GM23338 (cell line): Measurements from ENCODE around the gene ERO1B. TPM values are rescaled to one million over a fixed set of nuclear protein-coding genes. Genes with fewer than 3 reads are reported as not detected.

Source experiments
- ATAC-seq: fragments of 200-7000 bp; cut with Tn5 transposase; 3 replicates; pipeline ENCODE4 v1.9.1; 2020
- DNase-seq: peaks from one replicate; pipeline ENCODE4 v3.0.0-alpha.2; 2015; ENCODE audit warnings: low spot score
- H2AFZ ChIP-seq: fragments of 200-600 bp; sonication (generic); 2 replicates; pipeline ENCODE4 v1.8.0; 2016; ENCODE audit warnings: antibody characterized with exemption, mild to moderate bottlenecking, moderate library complexity
- H3F3A ChIP-seq: fragments of 200-600 bp; sonication (generic); replicated peaks from 2 replicates; pipeline ENCODE4 v1.8.0; 2017; ENCODE audit warnings: antibody characterized with exemption, mixed run types, low read depth
- H3K27ac ChIP-seq: fragments of 200-600 bp; sonication (generic); 2 replicates; pipeline ENCODE4 v1.6.1; 2016; ENCODE audit warnings: low read depth
- H3K27me3 ChIP-seq: fragments of 200-600 bp; sonication (generic); 2 replicates; pipeline ENCODE4 v1.8.0; 2016; ENCODE audit warnings: mild to moderate bottlenecking, mixed run types, moderate library complexity; ENCODE audit not compliant: insufficient read depth
- H3K36me3 ChIP-seq: fragments of 200-600 bp; sonication (generic); 2 replicates; pipeline ENCODE4 v1.8.0; 2016; ENCODE audit warnings: mild to moderate bottlenecking; ENCODE audit not compliant: insufficient read depth
- H3K4me1 ChIP-seq: fragments of 200-600 bp; sonication (generic); 2 replicates; pipeline ENCODE4 v1.8.0; 2016; ENCODE audit warnings: mild to moderate bottlenecking, moderate library complexity; ENCODE audit not compliant: insufficient read depth
- H3K4me2 ChIP-seq: fragments of 200-600 bp; sonication (generic); 2 replicates; pipeline ENCODE4 v1.7.1; 2017; ENCODE audit warnings: mixed run types
- H3K4me3 ChIP-seq: fragments of 200-600 bp; sonication (generic); 2 replicates; pipeline ENCODE4 v1.6.1; 2016; ENCODE audit warnings: mixed run types
- H3K79me2 ChIP-seq: fragments of 200-600 bp; sonication (generic); replicated peaks from 2 replicates; pipeline ENCODE4 v1.8.0; 2017; ENCODE audit warnings: mild to moderate bottlenecking; ENCODE audit not compliant: insufficient read depth
- H3K9me2 ChIP-seq: fragments of 200-600 bp; sonication (generic); 2 replicates; pipeline ENCODE4 v1.8.0; 2017; ENCODE audit not compliant: insufficient read depth
- H4K20me1 ChIP-seq: fragments of 200-600 bp; sonication (generic); replicated peaks from 2 replicates; pipeline ENCODE4 v1.8.0; 2017; ENCODE audit warnings: mild to moderate bottlenecking; ENCODE audit not compliant: insufficient read depth
- H3K27ac Mint-ChIP-seq: 2 replicates; pipeline ENCODE4 v1.8.0; 2020; ENCODE audit warnings: inconsistent platforms, mild to moderate bottlenecking, moderate library complexity, mixed read lengths
- H3K27me3 Mint-ChIP-seq: 3 replicates; pipeline ENCODE4 v1.8.0; 2022; ENCODE audit warnings: low read depth, mild to moderate bottlenecking, moderate library complexity, mixed read lengths, inconsistent platforms; ENCODE audit not compliant: insufficient read depth, poor library complexity
- H3K36me3 Mint-ChIP-seq: 3 replicates; pipeline ENCODE4 v1.8.0; 2021; ENCODE audit warnings: low read depth, mild to moderate bottlenecking, inconsistent platforms, moderate library complexity, mixed read lengths
- H3K4me1 Mint-ChIP-seq: 3 replicates; pipeline ENCODE4 v1.8.0; 2020; ENCODE audit warnings: mild to moderate bottlenecking, inconsistent platforms, mixed read lengths
- H3K4me3 Mint-ChIP-seq: 3 replicates; pipeline ENCODE4 v1.8.0; 2021; ENCODE audit warnings: moderate library complexity, mild to moderate bottlenecking, inconsistent platforms, mixed read lengths
- H3K9me3 Mint-ChIP-seq: 3 replicates; pipeline ENCODE4 v1.8.0; 2020; ENCODE audit warnings: moderate library complexity, mild to moderate bottlenecking, inconsistent platforms, mixed read lengths
- CREB1 ChIP-seq: fragments of 250-450 bp; sonication (Bioruptor Pico); IDR thresholded peaks from 2 replicates; pipeline ENCODE4 v1.5.0; 2020; ENCODE audit warnings: low read depth, mild to moderate bottlenecking, moderate library complexity
- ETS1 ChIP-seq: IDR thresholded peaks from 2 replicates; pipeline ENCODE4 v1.6.1; 2016; ENCODE audit warnings: antibody characterized with exemption
- EZH2 ChIP-seq: fragments of 200-600 bp; sonication (generic); IDR thresholded peaks from one replicate; pipeline ENCODE4 v1.8.0; 2017; ENCODE audit warnings: antibody characterized with exemption, mild to moderate bottlenecking, low read depth; ENCODE audit not compliant: unreplicated experiment
- EZH2phosphoT487 ChIP-seq: fragments of 200-600 bp; sonication (generic); IDR thresholded peaks from one replicate; pipeline ENCODE4 v1.8.1; 2018; ENCODE audit warnings: antibody characterized with exemption; ENCODE audit not compliant: unreplicated experiment
- NANOG ChIP-seq: IDR thresholded peaks from 2 replicates; pipeline ENCODE4 v1.6.1; 2016; ENCODE audit warnings: antibody characterized with exemption, borderline replicate concordance
- POLR2AphosphoS5 ChIP-seq: IDR thresholded peaks from 2 replicates; pipeline ENCODE4 v1.6.1; 2016; ENCODE audit warnings: antibody characterized with exemption, low read depth
- STAT1 ChIP-seq: IDR thresholded peaks from one replicate; pipeline ENCODE4 v1.6.1; 2016; ENCODE audit warnings: antibody characterized with exemption; ENCODE audit not compliant: unreplicated experiment
- ZNF331 ChIP-seq: fragments of 250-450 bp; sonication (Bioruptor Pico); IDR thresholded peaks from 2 replicates; pipeline ENCODE4 v1.5.0; 2020; ENCODE audit warnings: low read depth, mild to moderate bottlenecking, moderate library complexity
- polyA plus RNA-seq: library from polyadenylated mRNA; unstranded; fragments of >200 nt; fragmentation: Nextera tagmentation; extraction: Ambion mirVana; gene quantifications from 2 replicates; pipeline ENCODE4 v1.2.1, GENCODE V29; 2016
- total RNA-seq: library from RNA; depleted of rRNA; stranded (reverse); fragments of >200 nt; shearing (Covaris generic); gene quantifications from 2 replicates; pipeline ENCODE4 v1.2.3, GENCODE V29; 2014
- TF ChIP-seq, protein P1 (sequence below): fragments of 250-450 bp; sonication (Bioruptor Pico); IDR thresholded peaks from 2 replicates; pipeline ENCODE4 v1.5.0; 2020; ENCODE audit warnings: mild to moderate bottlenecking, moderate library complexity

The ERO1B gene
- total and polyA plus RNA-seq, 2 experiments from 2014 or later: 2.4 to 3.6 TPM

GRCh38 chr1:236307435-236307834 lies 25.7 kb upstream of the ERO1B start (continued):
- TF ChIP-seq ZNF331 (no peak), POLR2AphosphoS5 (no peak), ETS1 (no peak)

DNA sequence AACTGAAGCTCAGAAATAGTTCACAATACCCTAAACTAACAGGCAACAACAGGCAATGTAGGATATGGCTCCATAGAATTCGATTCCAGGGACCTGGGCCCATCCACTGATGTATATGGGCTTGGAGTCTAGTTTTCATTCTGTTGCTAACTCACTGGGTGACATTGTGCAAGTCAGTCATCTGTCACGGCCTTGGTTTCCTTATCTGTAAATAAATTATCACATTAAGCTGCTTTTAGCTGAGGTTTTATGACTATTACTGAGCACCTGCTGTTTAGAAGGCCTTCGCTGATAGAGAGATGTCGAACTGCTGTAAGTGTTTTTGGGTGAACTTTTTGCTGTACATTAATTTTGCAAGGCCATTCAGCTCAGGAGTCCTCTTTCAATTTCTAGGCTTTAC lies 22.9 kb upstream of the ERO1B start:
- no peak overlapping the region for H3K27ac ChIP-seq
- no peak for TF ChIP-seq EZH2phosphoT487
- TF ChIP-seq, protein P1, sequence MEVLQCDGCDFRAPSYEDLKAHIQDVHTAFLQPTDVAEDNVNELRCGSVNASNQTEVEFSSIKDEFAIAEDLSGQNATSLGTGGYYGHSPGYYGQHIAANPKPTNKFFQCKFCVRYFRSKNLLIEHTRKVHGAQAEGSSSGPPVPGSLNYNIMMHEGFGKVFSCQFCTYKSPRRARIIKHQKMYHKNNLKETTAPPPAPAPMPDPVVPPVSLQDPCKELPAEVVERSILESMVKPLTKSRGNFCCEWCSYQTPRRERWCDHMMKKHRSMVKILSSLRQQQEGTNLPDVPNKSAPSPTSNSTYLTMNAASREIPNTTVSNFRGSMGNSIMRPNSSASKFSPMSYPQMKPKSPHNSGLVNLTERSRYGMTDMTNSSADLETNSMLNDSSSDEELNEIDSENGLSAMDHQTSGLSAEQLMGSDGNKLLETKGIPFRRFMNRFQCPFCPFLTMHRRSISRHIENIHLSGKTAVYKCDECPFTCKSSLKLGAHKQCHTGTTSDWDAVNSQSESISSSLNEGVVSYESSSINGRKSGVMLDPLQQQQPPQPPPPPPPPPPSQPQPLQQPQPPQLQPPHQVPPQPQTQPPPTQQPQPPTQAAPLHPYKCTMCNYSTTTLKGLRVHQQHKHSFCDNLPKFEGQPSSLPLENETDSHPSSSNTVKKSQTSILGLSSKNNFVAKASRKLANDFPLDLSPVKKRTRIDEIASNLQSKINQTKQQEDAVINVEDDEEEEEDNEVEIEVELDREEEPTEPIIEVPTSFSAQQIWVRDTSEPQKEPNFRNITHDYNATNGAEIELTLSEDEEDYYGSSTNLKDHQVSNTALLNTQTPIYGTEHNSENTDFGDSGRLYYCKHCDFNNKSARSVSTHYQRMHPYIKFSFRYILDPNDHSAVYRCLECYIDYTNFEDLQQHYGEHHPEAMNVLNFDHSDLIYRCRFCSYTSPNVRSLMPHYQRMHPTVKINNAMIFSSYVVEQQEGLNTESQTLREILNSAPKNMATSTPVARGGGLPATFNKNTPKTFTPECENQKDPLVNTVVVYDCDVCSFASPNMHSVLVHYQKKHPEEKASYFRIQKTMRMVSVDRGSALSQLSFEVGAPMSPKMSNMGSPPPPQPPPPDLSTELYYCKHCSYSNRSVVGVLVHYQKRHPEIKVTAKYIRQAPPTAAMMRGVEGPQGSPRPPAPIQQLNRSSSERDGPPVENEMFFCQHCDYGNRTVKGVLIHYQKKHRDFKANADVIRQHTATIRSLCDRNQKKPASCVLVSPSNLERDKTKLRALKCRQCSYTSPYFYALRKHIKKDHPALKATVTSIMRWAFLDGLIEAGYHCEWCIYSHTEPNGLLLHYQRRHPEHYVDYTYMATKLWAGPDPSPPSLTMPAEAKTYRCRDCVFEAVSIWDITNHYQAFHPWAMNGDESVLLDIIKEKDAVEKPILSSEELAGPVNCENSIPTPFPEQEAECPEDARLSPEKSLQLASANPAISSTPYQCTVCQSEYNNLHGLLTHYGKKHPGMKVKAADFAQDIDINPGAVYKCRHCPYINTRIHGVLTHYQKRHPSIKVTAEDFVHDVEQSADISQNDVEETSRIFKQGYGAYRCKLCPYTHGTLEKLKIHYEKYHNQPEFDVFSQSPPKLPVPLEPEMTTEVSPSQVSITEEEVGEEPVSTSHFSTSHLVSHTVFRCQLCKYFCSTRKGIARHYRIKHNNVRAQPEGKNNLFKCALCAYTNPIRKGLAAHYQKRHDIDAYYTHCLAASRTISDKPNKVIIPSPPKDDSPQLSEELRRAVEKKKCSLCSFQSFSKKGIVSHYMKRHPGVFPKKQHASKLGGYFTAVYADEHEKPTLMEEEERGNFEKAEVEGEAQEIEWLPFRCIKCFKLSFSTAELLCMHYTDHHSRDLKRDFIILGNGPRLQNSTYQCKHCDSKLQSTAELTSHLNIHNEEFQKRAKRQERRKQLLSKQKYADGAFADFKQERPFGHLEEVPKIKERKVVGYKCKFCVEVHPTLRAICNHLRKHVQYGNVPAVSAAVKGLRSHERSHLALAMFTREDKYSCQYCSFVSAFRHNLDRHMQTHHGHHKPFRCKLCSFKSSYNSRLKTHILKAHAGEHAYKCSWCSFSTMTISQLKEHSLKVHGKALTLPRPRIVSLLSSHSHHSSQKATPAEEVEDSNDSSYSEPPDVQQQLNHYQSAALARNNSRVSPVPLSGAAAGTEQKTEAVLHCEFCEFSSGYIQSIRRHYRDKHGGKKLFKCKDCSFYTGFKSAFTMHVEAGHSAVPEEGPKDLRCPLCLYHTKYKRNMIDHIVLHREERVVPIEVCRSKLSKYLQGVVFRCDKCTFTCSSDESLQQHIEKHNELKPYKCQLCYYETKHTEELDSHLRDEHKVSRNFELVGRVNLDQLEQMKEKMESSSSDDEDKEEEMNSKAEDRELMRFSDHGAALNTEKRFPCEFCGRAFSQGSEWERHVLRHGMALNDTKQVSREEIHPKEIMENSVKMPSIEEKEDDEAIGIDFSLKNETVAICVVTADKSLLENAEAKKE (CRISPR knock-in tag): no peak
- TF ChIP-seq NANOG: no peak
- TF ChIP-seq ZNF331: no peak
- no peak for TF ChIP-seq CREB1 (CRISPR knock-in tag)
- no peak for TF ChIP-seq EZH2
- TF ChIP-seq STAT1: no peak
- no peak overlapping the region for H3K4me2 ChIP-seq
- Mint-ChIP-seq H3K4me3 (no peak overlapping the region), H3K27me3 (peaks cover 2% of the 10 kb centered on the region), H3K27ac (no peak overlapping the region), H3K9me3 (no peaks in the 10 kb centered on the region), H3K36me3 (no peaks in the 10 kb centered on the region), H3K4me1 (peaks cover 10% of the 10 kb centered on the region; the same call in 1 of the 3 replicates)
- peaks cover 4% of the 10 kb centered on the region; the same call in 1 of the 2 replicates for H3K4me1 ChIP-seq
- no peak overlapping the region for H2AFZ ChIP-seq
- no peak overlapping the region for H3K4me3 ChIP-seq
- DNase-seq: no peak
- no peaks in the 10 kb centered on the region for H3F3A ChIP-seq
- H3K79me2 ChIP-seq: no peaks in the 10 kb centered on the region
- no peaks in the 10 kb centered on the region for H3K36me3 ChIP-seq
- ATAC-seq: no peak
- no peaks in the 10 kb centered on the region for H3K27me3 ChIP-seq
- no peaks in the 10 kb centered on the region for H3K9me2 ChIP-seq
- H4K20me1 ChIP-seq: no peaks in the 10 kb centered on the region
